ENCODE data around the gene CIAO3. TPM values are rescaled to one million over a fixed set of nuclear protein-coding genes. Genes with fewer than 3 reads are reported as not detected.

Gene CIAO3
- total RNA-seq, 1 experiment from 2014 or later = 27.1 TPM

DNA sequence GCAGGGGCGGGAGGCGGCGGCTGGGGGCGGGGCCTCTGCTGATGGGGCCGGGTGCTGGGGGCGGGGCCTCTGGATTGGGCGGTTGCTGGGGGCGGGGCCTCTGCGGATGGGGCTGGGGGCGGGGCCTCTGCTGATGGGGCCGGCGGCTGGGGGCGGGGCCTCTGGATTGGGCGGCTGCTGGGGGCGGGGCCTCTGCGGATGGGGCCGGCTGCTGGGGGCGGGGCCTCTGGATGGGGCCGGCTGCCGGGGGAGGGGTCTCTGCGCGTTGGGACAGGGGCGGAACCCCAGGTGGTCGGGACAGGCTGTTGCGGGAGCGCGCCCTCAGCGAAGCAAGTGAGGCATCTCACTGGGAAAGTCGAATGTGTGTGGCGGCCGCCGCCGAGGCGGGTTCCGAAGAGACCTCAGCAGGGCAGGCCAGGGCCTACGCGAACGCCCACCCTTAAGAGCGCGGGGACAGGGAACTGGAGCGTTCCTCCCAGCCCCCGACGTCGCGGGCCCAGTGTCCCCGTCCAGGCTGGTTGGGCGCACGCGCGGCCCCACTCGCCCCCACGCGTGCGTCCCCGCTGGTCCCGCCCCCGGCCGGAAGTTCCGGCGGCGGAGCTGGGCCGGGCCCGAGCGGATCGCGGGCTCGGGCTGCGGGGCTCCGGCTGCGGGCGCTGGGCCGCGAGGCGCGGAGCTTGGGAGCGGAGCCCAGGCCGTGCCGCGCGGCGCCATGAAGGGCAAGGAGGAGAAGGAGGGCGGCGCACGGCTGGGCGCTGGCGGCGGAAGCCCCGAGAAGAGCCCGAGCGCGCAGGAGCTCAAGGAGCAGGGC lies 60.8 kb downstream of the CIAO3 start, which contains the start of gene STUB1:
Gene STUB1, plus strand, starts transcription at position 597 of the 811 bp plus-strand sequence. Its CDS starts 116 bp downstream, at position 713.
- peak; percentile 78 for DNase-seq (ENCODE audit: low read depth)

Other genes with a start within 250 kb of the CIAO3 start
- gene CAPN15, start 213.3 kb downstream of the CIAO3 start, total RNA-seq (2014; rRNA removed; shearing (Covaris generic)) = 23.2 and 36.7 TPM in 2 replicates
- gene PRR35, start 180.6 kb downstream of the CIAO3 start, total RNA-seq (2014; rRNA removed; shearing (Covaris generic)) = not detected in 2 replicates
- gene NHLRC4, start 174.0 kb downstream of the CIAO3 start, total RNA-seq (2014; rRNA removed; shearing (Covaris generic)) = 0.12 TPM in 1 of 2 replicates, not detected in the other
- gene PIGQ, start 171.0 kb downstream of the CIAO3 start, total RNA-seq (2014; rRNA removed; shearing (Covaris generic)) = 35.9 and 43.8 TPM in 2 replicates
- 15.2 and 16.8 TPM in 2 replicates for gene RAB40C, start 150.9 kb downstream of the CIAO3 start, total RNA-seq (2014; rRNA removed; shearing (Covaris generic))
- gene WFIKKN1, start 110.0 kb downstream of the CIAO3 start, total RNA-seq (2014; rRNA removed; shearing (Covaris generic)) = 0.62 and 2.9 TPM in 2 replicates
- gene METTL26, start 104.7 kb downstream of the CIAO3 start, total RNA-seq (2014; rRNA removed; shearing (Covaris generic)) = 150 and 177 TPM in 2 replicates
- 8.5 and 20.9 TPM in 2 replicates for gene MCRIP2, start 99.2 kb downstream of the CIAO3 start, total RNA-seq (2014; rRNA removed; shearing (Covaris generic))
- gene WDR90, start 91.6 kb downstream of the CIAO3 start, total RNA-seq (2014; rRNA removed; shearing (Covaris generic)) = 15.8 and 16.1 TPM in 2 replicates
- 25.7 and 38.5 TPM in 2 replicates for gene RHOT2, start 72.9 kb downstream of the CIAO3 start, total RNA-seq (2014; rRNA removed; shearing (Covaris generic))
- gene RHBDL1, start 65.3 kb downstream of the CIAO3 start, total RNA-seq (2014; rRNA removed; shearing (Covaris generic)) = 0.15 TPM in 1 of 2 replicates, not detected in the other
- gene STUB1, start 60.6 kb downstream of the CIAO3 start, total RNA-seq (2014; rRNA removed; shearing (Covaris generic)) = 133 and 153 TPM in 2 replicates
- gene JMJD8, start 56.7 kb downstream of the CIAO3 start, total RNA-seq (2014; rRNA removed; shearing (Covaris generic)) = 57.8 and 68.5 TPM in 2 replicates
- 3.4 and 9.0 TPM in 2 replicates for gene WDR24, start 50.6 kb downstream of the CIAO3 start, total RNA-seq (2014; rRNA removed; shearing (Covaris generic))
- gene FBXL16, start 35.2 kb downstream of the CIAO3 start, total RNA-seq (2014; rRNA removed; shearing (Covaris generic)) = 8.1 and 12.0 TPM in 2 replicates
- 96.4 and 142 TPM in 2 replicates for gene METRN, start 25.9 kb downstream of the CIAO3 start, total RNA-seq (2014; rRNA removed; shearing (Covaris generic))
- gene ANTKMT, start 19.9 kb downstream of the CIAO3 start, total RNA-seq (2014; rRNA removed; shearing (Covaris generic)) = 11.0 and 30.4 TPM in 2 replicates
- 0.25 TPM in 1 of 2 replicates, not detected in the other for gene CCDC78, start 14.6 kb downstream of the CIAO3 start, total RNA-seq (2014; rRNA removed; shearing (Covaris generic))
- gene HAGHL, start 13.9 kb downstream of the CIAO3 start, total RNA-seq (2014; rRNA removed; shearing (Covaris generic)) = 3.6 and 4.9 TPM in 2 replicates
- 1.7 and 2.1 TPM in 2 replicates for gene MSLN, start 19.7 kb upstream of the CIAO3 start, total RNA-seq (2014; rRNA removed; shearing (Covaris generic))
- gene RPUSD1, start 47.4 kb upstream of the CIAO3 start, total RNA-seq (2014; rRNA removed; shearing (Covaris generic)) = 19.5 and 47.7 TPM in 2 replicates
- gene CHTF18, start 47.6 kb upstream of the CIAO3 start, total RNA-seq (2014; rRNA removed; shearing (Covaris generic)) = 10.2 and 20.7 TPM in 2 replicates
- not detected in 2 replicates for gene GNG13, start 59.7 kb upstream of the CIAO3 start, total RNA-seq (2014; rRNA removed; shearing (Covaris generic))
- gene LMF1, start 230.0 kb upstream of the CIAO3 start, total RNA-seq (2014; rRNA removed; shearing (Covaris generic)) = 2.4 and 2.8 TPM in 2 replicates
- gene SOX8, start 240.8 kb upstream of the CIAO3 start, total RNA-seq (2014; rRNA removed; shearing (Covaris generic)) = not detected in 2 replicates

Data from M059J (cell line).